GM12878 (cell line): ENCODE data around the gene IL1RAPL1. TPM values are rescaled to one million over a fixed set of nuclear protein-coding genes. Genes with fewer than 3 reads are reported as not detected.

ENCODE experiments used
- ATAC-seq: fragments of 200-7000 bp; cut with Tn5 transposase; 3 replicates; pipeline ENCODE4 v1.9.1; 2020; ENCODE audit warnings: mild to moderate bottlenecking, moderate library complexity
- BruUV-seq: library from RNA; stranded (reverse); fragments of 400-500 nt; replicated peaks from 2 replicates; lab custom pipeline; 2021; lab: Mats Ljungman, UMichigan
- CTCF ChIA-PET: fragments of 300-600 bp; sonication (Branson Sonifier 250); formaldehyde crosslinking; extraction: SDS; loops from one replicate; lab custom pipeline; 2021; ENCODE audit warnings: inconsistent platforms; lab: Yijun Ruan, JAX
- POLR2A ChIA-PET: fragments of 350-600 bp; formaldehyde crosslinking; extraction: SDS; loops from one replicate; lab custom pipeline; 2021; ENCODE audit warnings: inconsistent platforms; lab: Charles Lee
- RAD21 ChIA-PET: fragments of 300-600 bp; sonication (Branson Sonifier 250); formaldehyde crosslinking; loops from one replicate; lab custom pipeline; 2023; ENCODE audit warnings: antibody characterized with exemption; ENCODE audit not compliant: unreplicated experiment; lab: Charles Lee
- SMC1A ChIA-PET: fragments of 300-600 bp; sonication (Branson Sonifier 250); formaldehyde crosslinking; loops from one replicate; lab custom pipeline; 2023; ENCODE audit not compliant: unreplicated experiment, uncharacterized antibody; lab: Charles Lee
- DNase-seq: peaks from one replicate; pipeline ENCODE4 v3.0.0-alpha.2; 2011; ENCODE audit warnings: low read depth, low spot score
- FAIRE-seq: peaks from 3 replicates; lab custom pipeline; 2011; peaks lifted over from hg19 to GRCh38; lab: Jason Lieb, UNC
- H2AFZ ChIP-seq: 2 replicates; pipeline ENCODE4 v1.6.0; 2011; ENCODE audit warnings: low read depth, low read length, control low read depth; ENCODE audit not compliant: control insufficient read depth
- H3K27ac ChIP-seq: 2 replicates; pipeline ENCODE4 v1.5.1; 2011; ENCODE audit warnings: control low read depth; ENCODE audit not compliant: control insufficient read depth, insufficient read depth
- H3K27me3 ChIP-seq, 2 experiments: replicated peaks in 1 of 2; 2 replicates each; pipeline versions ENCODE4 v1.6.0 to v1.6.1; 2011; ENCODE audit warnings: low read length in 1 of 2; ENCODE audit not compliant: control insufficient read depth in 2 of 2, insufficient read depth in 2 of 2
- H3K36me3 ChIP-seq, 2 experiments: 2 replicates each; pipeline ENCODE4 v1.5.1; 2011; ENCODE audit warnings: low read length in 1 of 2; ENCODE audit not compliant: control insufficient read depth in 2 of 2, insufficient read depth in 2 of 2
- H3K4me1 ChIP-seq: 2 replicates; pipeline ENCODE4 v1.6.1; 2011; ENCODE audit warnings: mild to moderate bottlenecking, low read length, moderate library complexity, mixed read lengths; ENCODE audit not compliant: control insufficient read depth, insufficient read depth
- H3K4me2 ChIP-seq: 2 replicates; pipeline ENCODE4 v1.6.0; 2011; ENCODE audit warnings: control low read depth; ENCODE audit not compliant: control insufficient read depth, insufficient read depth
- H3K4me3 ChIP-seq: fragments of 200-600 bp; sonication (generic); 2 replicates; pipeline ENCODE4 v1.5.1; 2016
- H3K79me2 ChIP-seq: 2 replicates; pipeline ENCODE4 v1.6.0; 2011; ENCODE audit warnings: low read length; ENCODE audit not compliant: control insufficient read depth, insufficient read depth
- H3K9ac ChIP-seq: 2 replicates; pipeline ENCODE4 v1.8.0; 2011; ENCODE audit warnings: low read length, control low read depth, mixed read lengths; ENCODE audit not compliant: control insufficient read depth, insufficient read depth
- H3K9me3 ChIP-seq: replicated peaks from 3 replicates; pipeline ENCODE4 v1.5.1; 2011; ENCODE audit warnings: mild to moderate bottlenecking, low read length; ENCODE audit not compliant: control insufficient read depth, insufficient read depth
- H4K20me1 ChIP-seq: 2 replicates; pipeline ENCODE4 v1.6.0; 2011; ENCODE audit not compliant: control insufficient read depth, insufficient read depth
- ATF2 ChIP-seq: IDR thresholded peaks from 2 replicates; pipeline ENCODE4 v1.6.1; 2012; ENCODE audit warnings: low read length, inconsistent platforms
- BACH1 ChIP-seq: fragments of 450-650 bp; IDR thresholded peaks from 2 replicates; pipeline ENCODE4 v1.6.1; 2017; ENCODE audit warnings: mild to moderate bottlenecking, borderline replicate concordance
- EZH2 ChIP-seq: IDR thresholded peaks from 2 replicates; pipeline ENCODE4 v1.6.1; 2012; ENCODE audit warnings: low read depth, mild to moderate bottlenecking, control low read depth, inconsistent platforms, low read length, borderline replicate concordance; ENCODE audit not compliant: control insufficient read depth
- MLLT1 ChIP-seq: fragments of 450-650 bp; IDR thresholded peaks from 2 replicates; pipeline ENCODE4 v1.6.1; 2016; ENCODE audit warnings: mild to moderate bottlenecking
- NFYA ChIP-seq: IDR thresholded peaks from 2 replicates; pipeline ENCODE4 v1.6.1; 2011; ENCODE audit warnings: low read depth, mild to moderate bottlenecking, low read length, improper control_type of control experiment, borderline replicate concordance
- NR2C1 ChIP-seq: fragments of 450-650 bp; IDR thresholded peaks from 2 replicates; pipeline ENCODE4 v1.6.1; 2017; ENCODE audit warnings: antibody characterized with exemption, mild to moderate bottlenecking, moderate library complexity
- PAX5 ChIP-seq: IDR thresholded peaks from 2 replicates; pipeline ENCODE4 v1.6.1; 2011; ENCODE audit warnings: low read depth, low read length, borderline replicate concordance
- PKNOX1 ChIP-seq: fragments of 450-650 bp; IDR thresholded peaks from 2 replicates; pipeline ENCODE4 v1.6.1; 2016; ENCODE audit warnings: mild to moderate bottlenecking
- RBBP5 ChIP-seq: fragments of 200-600 bp; sonication (generic); conservative IDR thresholded peaks from 2 replicates; pipeline ENCODE4 v1.6.1; 2016
- SMARCA5 ChIP-seq: fragments of 450-650 bp; IDR thresholded peaks from 2 replicates; pipeline ENCODE4 v1.6.1; 2017; ENCODE audit warnings: mild to moderate bottlenecking
- SREBF1 ChIP-seq: IDR thresholded peaks from 2 replicates; pipeline ENCODE4 v1.6.1; 2012; ENCODE audit warnings: mild to moderate bottlenecking, low read length
- SUZ12 ChIP-seq: fragments of 200-600 bp; sonication (generic); IDR thresholded peaks from one replicate; pipeline ENCODE4 v1.6.1; 2018; ENCODE audit warnings: antibody characterized with exemption, mild to moderate bottlenecking; ENCODE audit not compliant: unreplicated experiment
- TBL1XR1 ChIP-seq: IDR thresholded peaks from 2 replicates; pipeline ENCODE4 v1.6.1; 2012; ENCODE audit warnings: low read depth, low read length, improper control_type of control experiment
- USF2 ChIP-seq: IDR thresholded peaks from 2 replicates; pipeline ENCODE4 v1.6.1; 2011; ENCODE audit warnings: low read depth, low read length, improper control_type of control experiment, borderline replicate concordance
- ZBTB11 ChIP-seq: fragments of 450-650 bp; formaldehyde crosslinking; IDR thresholded peaks from 2 replicates; pipeline ENCODE4 v1.5.0; 2022; ENCODE audit warnings: mild to moderate bottlenecking, missing genetic modification characterization
- ZNF207 ChIP-seq: fragments of 450-650 bp; IDR thresholded peaks from 2 replicates; pipeline ENCODE4 v1.6.1; 2014; ENCODE audit warnings: antibody characterized with exemption, mild to moderate bottlenecking, borderline replicate concordance
- ZNF274 ChIP-seq: IDR thresholded peaks from one replicate; pipeline ENCODE4 v1.8.0; 2011; ENCODE audit not compliant: insufficient read length, insufficient read depth
- WGBS: methylation state at CpG from one replicate; pipeline ENCODE4 v1.1.6; 2016; ENCODE audit warnings: low lambda C conversion rate; ENCODE audit not compliant: insufficient replicate concordance, insufficient coverage; ENCODE audit errors: missing lambda C conversion rate; 5-methylcytosine and 5-hydroxymethylcytosine counted together
- in situ Hi-C: fragments of 300-500 bp; cut with MboI; formaldehyde crosslinking; loops from 9 replicates; pipeline ENCODE4 v1.14.3; 2018; ENCODE audit warnings: mixed read lengths
- intact Hi-C: fragments of 100-400 bp; cut with micrococcal nuclease; formaldehyde crosslinking; loops from one replicate; pipeline ENCODE4 v1.14.2; 2022; ENCODE audit not compliant: unreplicated experiment
- polyA plus RNA-seq, 11 experiments: library from polyadenylated mRNA; depleted of rRNA in 4 of 11; unstranded in 6 of 11; stranded (reverse) in 5 of 11; fragments of >200 nt; fragmentation: Nextera tagmentation in 4 of 11; fragmentation: Illumina TruSeq in 1 of 11; extraction: Ambion mirVana in 4 of 11; extraction: Trizol in 1 of 11; gene quantifications; 1 replicate in 1 of 11; 2 replicates in 10 of 11; pipeline versions ENCODE4 v1.2.1 to v1.2.3, GENCODE V29; 2011 to 2016; ENCODE audit warnings: inconsistent platforms in 2 of 11, missing spikeins in 2 of 11, low read depth in 1 of 11
- total RNA-seq, 4 experiments: library from RNA; depleted of rRNA in 3 of 4; stranded (reverse); fragments of >200 nt in 3 of 4; fragmentation: Illumina TruSeq in 1 of 4; extraction: Trizol in 1 of 4; gene quantifications; 2 replicates each; pipeline versions ENCODE4 v1.2.1 to v1.2.3, GENCODE V29; 2013 to 2021

Gene IL1RAPL1
- total and polyA plus RNA-seq, 10 of the 15 experiments (the other 5 are each of a cell fraction or from before 2014, with no cell fraction given): not detected

GRCh38 chrX:28848707-28849106, 261.5 kb downstream of the IL1RAPL1 start:
- CTCF ChIA-PET: interaction anchor here (1.1 kb wide), 1 partner anchor 11 kb away, joined by 3 read pairs; no protein-coding TSS in a partner anchor
- Histone ChIP-seq H3K9me3 (no peaks in the 10 kb centered on the region), H3K27me3 (no peaks in the 10 kb centered on the region), H3K4me3 (no peak overlapping the region), H3K4me1 (no peaks in the 10 kb centered on the region), H3K4me2 (no peak overlapping the region), H3K27ac (no peak overlapping the region), H3K9ac (no peak overlapping the region), H4K20me1 (no peaks in the 10 kb centered on the region), H2AFZ (no peak overlapping the region), H3K36me3 (no peaks in the 10 kb centered on the region), H3K79me2 (no peaks in the 10 kb centered on the region)
- no peak for ATAC-seq
- WGBS: 39% methylated on average over 3 of the region's 3 CpGs
- SMC1A ChIA-PET: no interaction called here
- BruUV-seq: no TSS peak
- FAIRE-seq: no peak
- no peak for DNase-seq
- RAD21 ChIA-PET: no interaction called here
- intact Hi-C loops: no loop called here
- POLR2A ChIA-PET: no interaction called here
- in situ Hi-C loops: no loop called here
- TF ChIP-seq MLLT1 (no peak), BACH1 (no peak), ZBTB11 (CRISPR knock-in tag) (no peak), NR2C1 (no peak), SMARCA5 (no peak), PKNOX1 (no peak), SREBF1 (no peak), PAX5 (no peak), EZH2 (no peak), USF2 (no peak), TBL1XR1 (no peak), RBBP5 (no peak), ZNF274 (no peak), ATF2 (no peak), SUZ12 (no peak), ZNF207 (no peak), NFYA (no peak)
